Fibroblast of the aortic adventitia (primary cell): Measurements from ENCODE around the gene TREX2. TPM values are rescaled to one million over a fixed set of nuclear protein-coding genes. Genes with fewer than 3 reads are reported as not detected.

Experiments
- DNase-seq: peaks from one replicate; pipeline ENCODE4 v3.0.0-alpha.2; 2010; ENCODE audit warnings: low read depth
- H3K4me3 ChIP-seq: 2 replicates; pipeline ENCODE4 v1.5.1; 2011; ENCODE audit warnings: low read depth, mild to moderate bottlenecking, control low read depth, low read length, moderate library complexity
- CTCF ChIP-seq: IDR thresholded peaks from 2 replicates; pipeline ENCODE4 v1.5.1; 2011; ENCODE audit warnings: mild to moderate bottlenecking, low read length, control low read depth, inconsistent platforms; ENCODE audit not compliant: insufficient read depth
- total RNA-seq: library from RNA; depleted of rRNA; stranded (reverse); fragments of >200 nt; gene quantifications from 2 replicates; pipeline ENCODE4 v1.2.3, GENCODE V29; 2012; ENCODE audit warnings: low replicate concordance

The TREX2 gene
- total RNA-seq, 1 donor, result 1.3 TPM

GRCh38 chrX:153440556-153441135 is 5.2 kb downstream of the TREX2 start:
- DNase-seq, result no peak
- H3K4me3 ChIP-seq, result no peak overlapping the region
- TF ChIP-seq CTCF, result no peak

GRCh38 chrX:153439977-153440376 is 5.9 kb downstream of the TREX2 start:
- no peak for DNase-seq
- no peak overlapping the region for H3K4me3 ChIP-seq
- no peak for TF ChIP-seq CTCF

DNA sequence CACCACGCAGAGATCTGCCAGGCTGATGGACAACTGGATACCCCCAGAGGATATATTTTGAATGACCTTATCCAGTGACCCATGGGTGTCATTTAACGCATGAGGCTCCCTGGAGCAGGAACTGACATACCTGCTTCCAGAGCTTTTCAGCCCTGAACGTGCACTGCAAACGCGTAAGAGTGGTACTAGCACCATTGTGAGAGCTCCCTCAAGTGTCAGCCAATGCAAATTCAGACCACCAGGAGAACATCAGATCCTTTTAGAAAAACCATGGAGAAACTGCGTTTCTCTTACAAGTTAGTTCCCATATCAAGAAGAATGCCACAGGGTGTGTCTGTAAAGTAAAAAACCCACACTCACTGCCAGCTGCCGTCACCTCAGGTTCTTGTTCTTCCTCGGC is 7.3 kb downstream of the TREX2 start:
- peak; percentile 47 for DNase-seq
- no peak overlapping the region for H3K4me3 ChIP-seq
- peak; percentile 53 for TF ChIP-seq CTCF

GRCh38 chrX:153435845-153436244 is 10.0 kb downstream of the TREX2 start:
- H3K4me3 ChIP-seq, result no peak overlapping the region
- no peak for DNase-seq
- no peak for TF ChIP-seq CTCF

- no peak for DNase-seq
- H3K4me3 ChIP-seq, result no peak overlapping the region
- TF ChIP-seq CTCF, result no peak
Measured at GRCh38 chrX:153434801-153435200, 11.1 kb downstream of the TREX2 start.

DNA sequence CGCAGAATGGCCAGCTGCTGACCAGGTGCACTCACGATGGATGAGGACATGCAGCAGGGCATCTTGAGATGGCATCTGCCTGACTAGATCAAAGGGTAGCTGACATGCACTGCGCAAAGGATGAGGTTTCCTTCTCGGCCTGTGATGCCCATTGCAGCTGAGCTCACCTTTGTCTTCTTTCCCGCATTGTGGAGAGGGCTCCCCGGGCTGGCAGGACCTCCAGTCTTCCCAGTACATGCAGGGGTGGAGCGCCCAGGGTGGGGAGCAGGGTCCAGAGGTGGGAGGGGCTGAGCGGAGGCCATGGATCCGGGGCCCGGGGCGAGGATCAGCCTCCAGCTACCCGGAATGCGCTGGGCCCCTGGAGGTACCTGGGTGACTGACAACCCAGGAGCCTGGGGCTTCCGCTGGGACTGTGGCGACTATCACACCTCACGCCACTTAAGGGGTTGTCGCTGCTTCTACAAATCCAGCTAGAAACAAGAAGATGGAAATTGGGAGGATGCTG is 12.0 kb downstream of the TREX2 start:
- no peak for DNase-seq

More for the DNA sequence above, 12.0 kb downstream of the TREX2 start:
- no peak overlapping the region for H3K4me3 ChIP-seq
- no peak for TF ChIP-seq CTCF
